Measurements from ENCODE around the gene CABS1. TPM values are rescaled to one million over a fixed set of nuclear protein-coding genes. Genes with fewer than 3 reads are reported as not detected.

The CABS1 gene
- not detected in 5 replicates for total RNA-seq (2022; extraction: Qiagen RNA extraction)

GRCh38 chr4:70334681-70335080 is at the start of gene CABS1:
Gene CABS1 (plus strand): TSS chr4:70334981. CDS start chr4:70335040, 59 bp downstream.

GRCh38 chr4:70360460-70360859 is 25.7 kb downstream of the CABS1 start, which contains the start of gene SMR3A:
Gene SMR3A (plus strand): TSS chr4:70360760. CDS start chr4:70362116, 1,356 bp downstream.

GRCh38 chr4:70382691-70383181 is 48.0 kb downstream of the CABS1 start, which contains the start of gene SMR3B:
Gene SMR3B (plus strand): TSS chr4:70383131. CDS start chr4:70384511, 1,380 bp downstream.

Other genes with a start within 250 kb of the CABS1 start
- not detected in 5 replicates for gene PRR27, start 180.7 kb upstream of the CABS1 start, total RNA-seq (2022; extraction: Qiagen RNA extraction)
- gene ODAM, start 139.3 kb upstream of the CABS1 start, total RNA-seq (2022; extraction: Qiagen RNA extraction) = not detected in 5 replicates
- gene FDCSP, start 108.9 kb upstream of the CABS1 start, total RNA-seq (2022; extraction: Qiagen RNA extraction) = not detected in 5 replicates
- gene CSN3, start 92.4 kb upstream of the CABS1 start, total RNA-seq (2022; extraction: Qiagen RNA extraction) = not detected in 5 replicates
- gene SMR3A, start 25.8 kb downstream of the CABS1 start, total RNA-seq (2022; extraction: Qiagen RNA extraction) = not detected in 5 replicates
- gene SMR3B, start 48.1 kb downstream of the CABS1 start, total RNA-seq (2022; extraction: Qiagen RNA extraction) = not detected in 5 replicates
- not detected in 5 replicates for gene OPRPN, start 63.0 kb downstream of the CABS1 start, total RNA-seq (2022; extraction: Qiagen RNA extraction)
- not detected in 5 replicates for gene MUC7, start 137.2 kb downstream of the CABS1 start, total RNA-seq (2022; extraction: Qiagen RNA extraction)
- 0.12 to 0.18 TPM in 2 of 5 replicates, not detected in the others for gene AMTN, start 183.6 kb downstream of the CABS1 start, total RNA-seq (2022; extraction: Qiagen RNA extraction)